GM12872 (cell line): ENCODE measurements around the gene PAGE4.

Source experiments
- TF ChIP-seq, protein P1 (sequence below): IDR thresholded peaks from 3 replicates; pipeline ENCODE4 v1.5.1; 2011; ENCODE audit warnings: low read depth, mild to moderate bottlenecking, low read length, moderate library complexity; ENCODE audit not compliant: insufficient read depth

Gene PAGE4

DNA sequence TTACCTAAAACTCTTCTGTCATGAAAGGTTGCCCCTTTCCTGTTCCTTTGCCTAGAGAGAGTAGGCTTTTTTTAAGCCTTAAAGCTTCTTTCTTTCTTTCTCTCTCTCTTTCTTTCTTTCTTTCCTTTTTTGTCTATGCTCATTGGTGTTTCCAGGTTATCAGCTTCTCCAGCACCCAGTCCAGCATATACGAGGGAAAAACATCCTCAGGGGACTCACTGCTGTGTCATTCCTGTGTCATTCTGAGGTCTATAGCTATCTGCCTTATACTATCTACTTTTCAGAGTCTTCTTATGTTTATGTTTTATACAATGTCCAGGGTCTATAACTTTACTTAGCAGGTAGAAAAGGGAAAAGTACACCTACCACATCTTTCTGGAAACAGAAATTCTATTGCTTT, 39.6 kb downstream of the PAGE4 start:
- TF ChIP-seq, protein P1, sequence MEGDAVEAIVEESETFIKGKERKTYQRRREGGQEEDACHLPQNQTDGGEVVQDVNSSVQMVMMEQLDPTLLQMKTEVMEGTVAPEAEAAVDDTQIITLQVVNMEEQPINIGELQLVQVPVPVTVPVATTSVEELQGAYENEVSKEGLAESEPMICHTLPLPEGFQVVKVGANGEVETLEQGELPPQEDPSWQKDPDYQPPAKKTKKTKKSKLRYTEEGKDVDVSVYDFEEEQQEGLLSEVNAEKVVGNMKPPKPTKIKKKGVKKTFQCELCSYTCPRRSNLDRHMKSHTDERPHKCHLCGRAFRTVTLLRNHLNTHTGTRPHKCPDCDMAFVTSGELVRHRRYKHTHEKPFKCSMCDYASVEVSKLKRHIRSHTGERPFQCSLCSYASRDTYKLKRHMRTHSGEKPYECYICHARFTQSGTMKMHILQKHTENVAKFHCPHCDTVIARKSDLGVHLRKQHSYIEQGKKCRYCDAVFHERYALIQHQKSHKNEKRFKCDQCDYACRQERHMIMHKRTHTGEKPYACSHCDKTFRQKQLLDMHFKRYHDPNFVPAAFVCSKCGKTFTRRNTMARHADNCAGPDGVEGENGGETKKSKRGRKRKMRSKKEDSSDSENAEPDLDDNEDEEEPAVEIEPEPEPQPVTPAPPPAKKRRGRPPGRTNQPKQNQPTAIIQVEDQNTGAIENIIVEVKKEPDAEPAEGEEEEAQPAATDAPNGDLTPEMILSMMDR: no peak

GRCh38 chrX:49876750-49877149, 47.6 kb downstream of the PAGE4 start:
- TF ChIP-seq, protein P1: peak; percentile 46; the same call in 1 of the 3 replicates

GRCh38 chrX:49877397-49878101, 48.4 kb downstream of the PAGE4 start:
- TF ChIP-seq, protein P1: no peak

- TF ChIP-seq, protein P1: no peak
Observed at GRCh38 chrX:49878128-49878833, 49.2 kb downstream of the PAGE4 start.

GRCh38 chrX:49878834-49879655, 49.9 kb downstream of the PAGE4 start, which contains the start of gene USP27X:
Gene USP27X (plus strand): TSS chrX:49879484. CDS start chrX:49880308, 824 bp downstream.
- TF ChIP-seq, protein P1: peak; percentile 55

DNA sequence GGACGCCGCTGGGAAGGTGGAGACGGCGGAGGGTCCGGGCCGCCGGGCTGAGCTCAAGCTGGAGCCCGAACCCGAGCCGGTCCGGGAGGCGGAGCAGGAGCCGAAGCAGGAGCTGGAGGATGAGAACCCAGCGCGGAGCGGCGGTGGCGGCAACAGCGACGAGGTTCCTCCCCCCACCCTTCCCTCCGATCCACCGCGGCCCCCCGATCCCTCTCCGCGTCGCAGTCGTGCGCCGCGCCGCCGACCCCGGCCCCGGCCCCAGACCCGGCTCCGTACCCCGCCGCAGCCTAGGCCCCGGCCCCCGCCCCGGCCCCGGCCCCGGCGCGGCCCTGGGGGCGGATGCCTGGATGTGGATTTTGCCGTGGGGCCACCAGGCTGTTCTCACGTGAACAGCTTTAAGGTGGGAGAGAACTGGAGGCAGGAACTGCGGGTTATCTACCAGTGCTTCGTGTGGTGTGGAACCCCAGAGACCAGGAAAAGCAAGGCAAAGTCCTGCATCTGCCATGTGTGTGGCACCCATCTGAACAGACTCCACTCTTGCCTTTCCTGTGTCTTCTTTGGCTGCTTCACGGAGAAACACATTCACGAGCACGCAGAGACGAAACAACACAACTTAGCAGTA, 50.7 kb downstream of the PAGE4 start:
- TF ChIP-seq, protein P1: no peak
